Gastroesophageal sphincter (tissue), 3 donors: Measurements from ENCODE around the gene PRELID1.
"Not testable (repeated sequence)": the region's sequence is repeated elsewhere in the genome, so short reads cannot be mapped to it uniquely, and the experiment has no call there.

Experiments used
- EP300 ChIP-seq: sonication (generic); formaldehyde crosslinking; IDR thresholded peaks from one replicate; pipeline ENCODE4 v1.6.1; 2017; ENCODE audit warnings: antibody characterized with exemption, mild to moderate bottlenecking
- POLR2A ChIP-seq, 2 donors: fragments of 450-650 bp; IDR thresholded peaks; one replicate each; pipeline ENCODE4 v1.6.1; 2017; ENCODE audit warnings: antibody characterized with exemption in 2 of 2, mild to moderate bottlenecking in 2 of 2, moderate library complexity in 1 of 2
- POLR2AphosphoS5 ChIP-seq: sonication (generic); formaldehyde crosslinking; IDR thresholded peaks from one replicate; pipeline ENCODE4 v1.6.1; 2017; ENCODE audit warnings: antibody characterized with exemption
- TF ChIP-seq, protein P1 (sequence below), 4 experiments: fragments of 200-600 bp in 2 of 4; fragments of 450-650 bp in 2 of 4; sonication (generic) in 1 of 4; IDR thresholded peaks; one replicate each; pipeline ENCODE4 v1.5.1; 2017 to 2019; ENCODE audit warnings: antibody characterized with exemption in 4 of 4, mild to moderate bottlenecking in 2 of 4, moderate library complexity in 2 of 4

DNA sequence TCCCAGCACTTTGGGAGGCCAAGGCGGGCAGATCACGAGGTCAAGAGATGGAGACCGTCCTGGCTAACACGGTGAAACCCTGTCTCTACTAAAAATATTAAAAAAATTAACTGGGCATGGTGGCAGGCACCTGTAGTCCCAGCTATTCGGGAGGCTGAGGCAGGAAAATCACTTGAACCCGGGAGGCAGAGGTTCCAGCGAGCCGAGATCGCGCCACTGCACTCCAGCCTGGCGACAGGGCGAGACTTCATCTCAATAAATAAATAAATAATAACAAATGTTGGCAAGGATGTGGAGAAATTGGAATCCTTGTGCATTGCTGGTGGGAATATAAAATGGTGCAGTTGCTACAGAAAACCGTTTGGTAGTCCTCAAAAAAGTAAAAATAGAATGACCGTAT is 39.4 kb downstream of the PRELID1 start:
- TF ChIP-seq, protein P1, sequence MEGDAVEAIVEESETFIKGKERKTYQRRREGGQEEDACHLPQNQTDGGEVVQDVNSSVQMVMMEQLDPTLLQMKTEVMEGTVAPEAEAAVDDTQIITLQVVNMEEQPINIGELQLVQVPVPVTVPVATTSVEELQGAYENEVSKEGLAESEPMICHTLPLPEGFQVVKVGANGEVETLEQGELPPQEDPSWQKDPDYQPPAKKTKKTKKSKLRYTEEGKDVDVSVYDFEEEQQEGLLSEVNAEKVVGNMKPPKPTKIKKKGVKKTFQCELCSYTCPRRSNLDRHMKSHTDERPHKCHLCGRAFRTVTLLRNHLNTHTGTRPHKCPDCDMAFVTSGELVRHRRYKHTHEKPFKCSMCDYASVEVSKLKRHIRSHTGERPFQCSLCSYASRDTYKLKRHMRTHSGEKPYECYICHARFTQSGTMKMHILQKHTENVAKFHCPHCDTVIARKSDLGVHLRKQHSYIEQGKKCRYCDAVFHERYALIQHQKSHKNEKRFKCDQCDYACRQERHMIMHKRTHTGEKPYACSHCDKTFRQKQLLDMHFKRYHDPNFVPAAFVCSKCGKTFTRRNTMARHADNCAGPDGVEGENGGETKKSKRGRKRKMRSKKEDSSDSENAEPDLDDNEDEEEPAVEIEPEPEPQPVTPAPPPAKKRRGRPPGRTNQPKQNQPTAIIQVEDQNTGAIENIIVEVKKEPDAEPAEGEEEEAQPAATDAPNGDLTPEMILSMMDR (IDR thresholded peaks at IDR 0.05) = not testable (repeated sequence)
- TF ChIP-seq POLR2A (IDR thresholded peaks at IDR 0.05); EP300; POLR2AphosphoS5: not testable (repeated sequence)
